Neural cell (in vitro differentiated cells): Measurements from ENCODE around the gene TRIM37. TPM values are rescaled to one million over a fixed set of nuclear protein-coding genes. Genes with fewer than 3 reads are reported as not detected.

ENCODE experiments used
- H2AFZ ChIP-seq: fragments of 200-600, 300-800 bp; sonication (generic), shearing (Covaris generic); 2 replicates; pipeline ENCODE4 v1.6.0; 2014; ENCODE audit warnings: low read depth, mild to moderate bottlenecking, antibody characterized with exemption, low read length, moderate library complexity
- H3F3A ChIP-seq: fragments of 200-600 bp; shearing (Covaris generic); 2 replicates; pipeline ENCODE4 v1.6.1; 2016; ENCODE audit warnings: mild to moderate bottlenecking, moderate library complexity, mixed read lengths, antibody characterized with exemption, low read length; ENCODE audit not compliant: insufficient read depth, poor library complexity, severe bottlenecking
- H3K27ac ChIP-seq: fragments of 200-600, 300-800 bp; sonication (generic), shearing (Covaris generic); 2 replicates; pipeline ENCODE4 v1.5.1; 2014; ENCODE audit warnings: mild to moderate bottlenecking, low read length, moderate library complexity
- H3K27me3 ChIP-seq: fragments of 300-800, 200-600 bp; sonication (generic), shearing (Covaris generic); 2 replicates; pipeline ENCODE4 v1.6.0; 2014; ENCODE audit warnings: mild to moderate bottlenecking, low read depth, low read length, moderate library complexity; ENCODE audit not compliant: insufficient read depth
- H3K36me3 ChIP-seq: fragments of 300-800, 200-600 bp; sonication (generic), shearing (Covaris generic); 2 replicates; pipeline ENCODE4 v1.5.1; 2014; ENCODE audit warnings: mild to moderate bottlenecking, antibody characterized with exemption, low read length, moderate library complexity; ENCODE audit not compliant: insufficient read depth
- H3K4me2 ChIP-seq: fragments of 300-800, 200-600 bp; sonication (generic), shearing (Covaris generic); 2 replicates; pipeline ENCODE4 v1.6.0; 2014; ENCODE audit warnings: mild to moderate bottlenecking, low read length
- H3K4me3 ChIP-seq: fragments of 300-800, 200-600 bp; sonication (generic), shearing (Covaris generic); 2 replicates; pipeline ENCODE4 v1.5.1; 2014; ENCODE audit warnings: mild to moderate bottlenecking, low read length, moderate library complexity
- H3K79me2 ChIP-seq: fragments of 200-600 bp; shearing (Covaris generic); replicated peaks from 2 replicates; pipeline ENCODE4 v1.6.0; 2014; ENCODE audit warnings: mild to moderate bottlenecking, low read length, moderate library complexity; ENCODE audit not compliant: insufficient read depth
- H3K9ac ChIP-seq: fragments of 300-800, 200-600 bp; sonication (generic), shearing (Covaris generic); 2 replicates; pipeline ENCODE4 v1.6.1; 2016; ENCODE audit warnings: mild to moderate bottlenecking, low read length, mixed read lengths
- H3K9me2 ChIP-seq: fragments of 200-600 bp; shearing (Covaris generic); 2 replicates; pipeline ENCODE4 v1.6.1; 2016; ENCODE audit warnings: mild to moderate bottlenecking, low read length, mixed read lengths; ENCODE audit not compliant: insufficient read depth
- H3K9me3 ChIP-seq: fragments of 200-600, 300-800 bp; sonication (generic), shearing (Covaris generic); 2 replicates; pipeline ENCODE4 v1.6.1; 2016; ENCODE audit warnings: mild to moderate bottlenecking, mixed run types, low read length, moderate library complexity, mixed read lengths
- H4K20me1 ChIP-seq: fragments of 200-600 bp; shearing (Covaris generic); 2 replicates; pipeline ENCODE4 v1.6.1; 2016; ENCODE audit warnings: mild to moderate bottlenecking, mixed run types; ENCODE audit not compliant: insufficient read depth
- EP300 ChIP-seq: fragments of 450-650 bp; conservative IDR thresholded peaks from 2 replicates; pipeline ENCODE4 v1.6.1; 2014; ENCODE audit warnings: antibody characterized with exemption, mild to moderate bottlenecking, moderate library complexity; ENCODE audit not compliant: poor library complexity, severe bottlenecking
- EZH2 ChIP-seq: fragments of 200-600, 300-800 bp; shearing (Covaris generic), sonication (generic); IDR thresholded peaks from 2 replicates; pipeline ENCODE4 v1.6.1; 2014; ENCODE audit warnings: antibody characterized with exemption, low read length, borderline replicate concordance, mild to moderate bottlenecking; ENCODE audit not compliant: insufficient read depth, poor library complexity, severe bottlenecking
- MXI1 ChIP-seq: fragments of 450-650 bp; conservative IDR thresholded peaks from 2 replicates; pipeline ENCODE4 v1.6.1; 2014; ENCODE audit warnings: antibody characterized with exemption, mild to moderate bottlenecking; ENCODE audit not compliant: poor library complexity, severe bottlenecking
- POLR2AphosphoS5 ChIP-seq: IDR thresholded peaks from 2 replicates; pipeline ENCODE4 v1.6.1; 2012
- RAD21 ChIP-seq: fragments of 450-650 bp; conservative IDR thresholded peaks from 2 replicates; pipeline ENCODE4 v1.6.1; 2014; ENCODE audit warnings: antibody characterized with exemption, mild to moderate bottlenecking, moderate library complexity
- REST ChIP-seq: IDR thresholded peaks from 2 replicates; pipeline ENCODE4 v1.6.1; 2012; ENCODE audit warnings: borderline replicate concordance
- SMC3 ChIP-seq: fragments of 450-650 bp; conservative IDR thresholded peaks from 2 replicates; pipeline ENCODE4 v1.6.1; 2014; ENCODE audit warnings: antibody characterized with exemption, mild to moderate bottlenecking, moderate library complexity; ENCODE audit not compliant: poor library complexity
- TAF1 ChIP-seq: IDR thresholded peaks from 2 replicates; pipeline ENCODE4 v1.6.1; 2012; ENCODE audit warnings: low read depth
- polyA plus RNA-seq: library from polyadenylated mRNA; depleted of rRNA; stranded (reverse); fragments of >200 nt; gene quantifications from 2 replicates; pipeline ENCODE4 v1.2.3, GENCODE V29; 2014
- TF ChIP-seq, protein P1 (sequence below): fragments of 450-650 bp; IDR thresholded peaks from 2 replicates; pipeline ENCODE4 v1.5.1; 2014; ENCODE audit warnings: antibody characterized with exemption, mild to moderate bottlenecking, moderate library complexity; ENCODE audit not compliant: poor library complexity, severe bottlenecking

Gene TRIM37
- polyA plus RNA-seq, 1 donor from 2014 or later = 65.2 TPM

DNA sequence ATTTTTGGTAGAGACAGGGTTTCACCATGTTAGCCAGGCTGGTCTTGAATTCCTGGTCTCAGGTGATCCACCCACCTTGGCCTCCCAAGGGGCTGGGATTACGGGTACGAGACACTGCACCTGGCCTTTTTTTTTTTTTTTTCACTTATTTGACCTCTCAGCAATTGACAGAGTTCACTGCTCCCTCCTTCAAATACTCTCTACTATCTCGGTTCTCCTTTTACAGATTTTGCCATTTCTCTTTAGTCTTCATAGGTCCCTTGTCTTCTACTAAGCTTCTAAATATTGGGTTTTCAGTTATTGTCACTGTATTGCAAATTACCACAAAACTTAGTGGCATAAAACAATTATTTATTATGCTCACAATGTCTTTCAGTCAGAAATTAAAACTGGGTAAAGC is 159.3 kb downstream of the TRIM37 start:
- Histone ChIP-seq H3K79me2 (no peaks in the 10 kb centered on the region), H3K4me2 (no peak overlapping the region), H3K27me3 (no peaks in the 10 kb centered on the region), H2AFZ (no peak overlapping the region), H3K9me3 (no peaks in the 10 kb centered on the region), H3K9me2 (no peaks in the 10 kb centered on the region), H3K27ac (no peak overlapping the region), H3K4me3 (no peak overlapping the region), H3F3A (no peaks in the 10 kb centered on the region), H3K9ac (no peak overlapping the region), H3K36me3 (no peaks in the 10 kb centered on the region), H4K20me1 (no peaks in the 10 kb centered on the region)
- TF ChIP-seq SMC3 (no peak), EZH2 (no peak), POLR2AphosphoS5 (no peak), RAD21 (no peak), MXI1 (no peak), EP300 (no peak), REST (no peak), TAF1 (no peak)
- TF ChIP-seq, protein P1, sequence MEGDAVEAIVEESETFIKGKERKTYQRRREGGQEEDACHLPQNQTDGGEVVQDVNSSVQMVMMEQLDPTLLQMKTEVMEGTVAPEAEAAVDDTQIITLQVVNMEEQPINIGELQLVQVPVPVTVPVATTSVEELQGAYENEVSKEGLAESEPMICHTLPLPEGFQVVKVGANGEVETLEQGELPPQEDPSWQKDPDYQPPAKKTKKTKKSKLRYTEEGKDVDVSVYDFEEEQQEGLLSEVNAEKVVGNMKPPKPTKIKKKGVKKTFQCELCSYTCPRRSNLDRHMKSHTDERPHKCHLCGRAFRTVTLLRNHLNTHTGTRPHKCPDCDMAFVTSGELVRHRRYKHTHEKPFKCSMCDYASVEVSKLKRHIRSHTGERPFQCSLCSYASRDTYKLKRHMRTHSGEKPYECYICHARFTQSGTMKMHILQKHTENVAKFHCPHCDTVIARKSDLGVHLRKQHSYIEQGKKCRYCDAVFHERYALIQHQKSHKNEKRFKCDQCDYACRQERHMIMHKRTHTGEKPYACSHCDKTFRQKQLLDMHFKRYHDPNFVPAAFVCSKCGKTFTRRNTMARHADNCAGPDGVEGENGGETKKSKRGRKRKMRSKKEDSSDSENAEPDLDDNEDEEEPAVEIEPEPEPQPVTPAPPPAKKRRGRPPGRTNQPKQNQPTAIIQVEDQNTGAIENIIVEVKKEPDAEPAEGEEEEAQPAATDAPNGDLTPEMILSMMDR = no peak

- Histone ChIP-seq H3K4me2 (no peak overlapping the region), H3K9me2 (no peaks in the 10 kb centered on the region), H3K27me3 (no peaks in the 10 kb centered on the region), H3K9ac (no peak overlapping the region), H3K36me3 (no peaks in the 10 kb centered on the region), H3K27ac (no peak overlapping the region), H4K20me1 (no peaks in the 10 kb centered on the region), H3K79me2 (no peaks in the 10 kb centered on the region), H3K9me3 (no peaks in the 10 kb centered on the region), H3K4me3 (no peak overlapping the region), H2AFZ (no peak overlapping the region), H3F3A (no peaks in the 10 kb centered on the region)
- TF ChIP-seq EZH2 (no peak), RAD21 (no peak), TAF1 (no peak), MXI1 (no peak), SMC3 (no peak), REST (no peak), EP300 (no peak), POLR2AphosphoS5 (no peak)
- TF ChIP-seq, protein P1 = no peak
Observed at GRCh38 chr17:58944166-58944565, 162.5 kb downstream of the TRIM37 start.
